HG02610 (cell line): ENCODE data around the gene OR2AJ1.

Experiments
- ATAC-seq: cut with Tn5 transposase; IDR thresholded peaks from one replicate; pipeline ENCODE4 v1.9.1; 2021; ENCODE audit warnings: mild to moderate bottlenecking, moderate library complexity; ENCODE audit not compliant: unreplicated experiment

Gene OR2AJ1

DNA sequence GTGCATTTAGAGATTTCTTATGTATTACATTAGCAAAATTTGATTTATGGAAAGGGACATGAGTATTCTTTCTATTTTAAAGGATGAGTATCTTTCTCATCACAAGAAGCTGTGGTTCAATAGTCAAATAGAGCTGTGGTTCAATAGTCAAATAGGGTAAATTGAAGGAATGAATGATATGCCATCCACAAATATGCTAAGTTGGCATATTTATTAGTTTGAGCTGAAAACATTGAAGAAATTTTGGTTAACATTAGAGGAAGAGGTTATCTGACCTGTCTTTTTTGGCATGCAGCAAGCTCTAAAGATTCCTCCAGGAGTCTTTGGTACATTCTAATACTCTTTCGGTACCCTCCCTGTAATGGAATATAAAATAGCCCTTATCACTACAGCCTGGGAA, 28.7 kb downstream of the OR2AJ1 start:
- ATAC-seq, result no peak

DNA sequence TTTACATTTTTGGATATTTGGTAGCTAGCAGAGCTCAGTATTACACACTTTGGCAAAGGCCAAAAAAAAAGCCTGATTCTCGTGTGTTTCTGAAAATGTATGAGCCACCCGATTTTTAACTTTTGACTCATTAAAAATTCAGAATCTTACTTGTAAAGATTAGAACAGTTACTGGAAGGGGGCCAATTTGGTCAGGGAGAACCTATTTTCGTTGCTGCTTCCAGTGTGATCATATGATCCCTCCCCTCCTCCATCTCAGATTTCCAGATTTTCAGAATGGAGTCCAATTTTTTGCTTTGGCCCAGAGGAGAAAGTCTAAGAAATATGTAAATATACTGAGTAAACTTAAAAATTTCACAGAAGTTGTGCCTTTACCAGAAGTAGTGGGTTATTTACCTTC, 37.1 kb downstream of the OR2AJ1 start:
- ATAC-seq, result no peak

DNA sequence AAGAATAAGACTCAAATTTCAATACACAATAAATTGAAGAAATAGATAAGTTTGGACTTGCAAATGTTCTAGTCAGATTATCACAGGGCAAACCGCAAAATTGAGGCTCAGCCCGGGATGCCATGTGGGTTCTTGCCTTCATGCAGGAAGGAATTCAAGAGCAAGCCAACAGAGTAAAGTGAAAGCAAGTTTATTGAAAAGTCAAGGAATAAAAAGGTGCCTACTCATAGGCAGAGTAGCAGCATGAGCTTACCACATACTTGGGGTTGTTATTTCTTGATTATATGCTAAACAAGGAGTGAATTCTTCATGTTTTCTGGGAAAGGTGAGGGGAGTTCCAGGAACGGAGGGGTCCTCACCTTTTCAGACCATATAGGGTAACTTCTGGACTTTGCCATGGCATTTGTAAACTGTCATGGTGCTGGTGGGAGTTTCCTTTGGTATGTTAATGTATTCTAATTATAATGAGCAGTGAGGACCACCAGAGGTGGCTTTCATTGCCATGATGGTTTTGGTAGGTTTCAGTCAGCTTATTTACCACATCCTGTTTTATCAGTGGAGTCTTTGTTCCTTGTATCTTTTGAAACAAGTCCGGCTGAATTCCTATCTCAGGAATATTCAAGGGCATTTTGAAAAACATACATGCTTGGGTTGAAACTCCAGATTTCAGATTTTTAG, 38.4 kb downstream of the OR2AJ1 start:
- ATAC-seq, result no peak

DNA sequence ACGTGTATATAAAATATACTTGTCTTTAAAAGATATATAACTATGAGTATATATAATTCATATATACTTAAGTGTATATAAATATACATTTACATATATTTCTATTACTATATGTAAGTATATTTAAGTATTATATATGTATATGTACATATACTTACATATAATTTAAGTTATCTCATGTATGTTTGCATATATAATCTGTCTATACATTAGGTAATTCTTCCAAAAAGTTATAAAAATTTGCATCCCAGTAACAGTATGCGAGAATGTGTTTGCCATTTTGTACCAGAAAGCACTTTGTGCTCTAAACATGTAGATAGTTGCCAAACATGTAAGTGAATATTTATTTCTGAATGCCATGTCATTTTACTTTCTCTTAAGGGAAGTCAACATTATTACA, 40.2 kb downstream of the OR2AJ1 start, which contains the start of gene OR2AK2:
Gene OR2AK2 (plus strand): TSS at position 301 of the 400 bp plus-strand sequence. CDS start 144 bp downstream, outside the sequence.
- no peak for ATAC-seq

DNA sequence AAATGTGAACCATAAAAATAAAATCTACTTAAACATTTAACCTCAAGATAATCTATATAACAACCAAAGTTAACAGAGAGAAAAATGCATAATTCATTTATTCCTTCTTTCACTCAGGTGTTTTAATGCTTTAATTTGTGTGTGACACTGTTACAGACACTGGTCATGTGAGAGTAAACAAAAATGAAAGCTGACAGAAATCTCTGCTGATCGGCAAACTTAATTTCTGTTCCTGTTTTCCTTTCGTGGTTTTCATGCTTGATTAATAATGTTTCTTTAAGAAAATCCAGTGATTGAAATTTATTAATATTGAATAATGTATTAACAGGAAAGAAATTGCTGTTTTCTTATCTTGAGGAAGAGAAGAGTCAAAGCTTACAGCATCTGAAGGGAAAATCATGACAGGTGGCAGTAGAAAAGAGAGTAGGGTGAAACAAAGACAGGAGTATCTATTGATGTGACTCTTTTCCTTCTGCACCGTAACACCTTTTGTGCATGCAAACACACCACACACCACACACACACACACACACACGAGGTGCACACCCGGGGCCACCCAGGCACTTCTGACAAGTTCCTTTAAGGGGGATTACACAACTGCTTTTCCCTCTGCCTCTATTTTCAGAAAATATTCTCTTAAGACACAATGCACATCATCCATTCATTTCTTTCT, 42.0 kb downstream of the OR2AJ1 start:
- ATAC-seq, result peak; percentile 77
